WTC11 (cell line): ENCODE measurements around the gene KIAA1328. TPM values are rescaled to one million over a fixed set of nuclear protein-coding genes. Genes with fewer than 3 reads are reported as not detected.

ENCODE experiments used
- ATAC-seq: fragments of 200-7000 bp; cut with Tn5 transposase; 2 replicates; pipeline ENCODE4 v1.10.0; 2021; ENCODE audit warnings: mild to moderate bottlenecking, moderate library complexity
- CTCF ChIA-PET: fragments of 300-600 bp; sonication (Branson Sonifier 250); formaldehyde crosslinking; loops from one replicate; lab custom pipeline; 2021; ENCODE audit warnings: antibody characterized with exemption; lab: Charles Lee
- POLR2A ChIA-PET: fragments of 350-600 bp; sonication (Branson Sonifier 250); formaldehyde crosslinking; loops from one replicate; lab custom pipeline; 2021; ENCODE audit warnings: antibody characterized with exemption; lab: Charles Lee
- DNase-seq: peaks from one replicate; pipeline ENCODE4 v3.0.0; 2021; ENCODE audit warnings: low spot score
- H3K27ac Mint-ChIP-seq: 2 replicates; pipeline ENCODE4 v1.8.0; 2021; ENCODE audit warnings: mixed read lengths
- H3K27me3 Mint-ChIP-seq: 2 replicates; pipeline ENCODE4 v1.8.0; 2021; ENCODE audit warnings: low read depth, mild to moderate bottlenecking, moderate library complexity, mixed read lengths
- H3K36me3 Mint-ChIP-seq: 2 replicates; pipeline ENCODE4 v1.8.0; 2021; ENCODE audit warnings: mixed read lengths
- H3K4me1 Mint-ChIP-seq: 2 replicates; pipeline ENCODE4 v1.8.0; 2022; ENCODE audit warnings: mixed read lengths
- H3K4me3 Mint-ChIP-seq: 2 replicates; pipeline ENCODE4 v1.8.0; 2021; ENCODE audit warnings: mild to moderate bottlenecking, moderate library complexity, mixed read lengths
- H3K9me3 Mint-ChIP-seq: 2 replicates; pipeline ENCODE4 v1.8.0; 2021; ENCODE audit warnings: mixed read lengths
- FOXK1 ChIP-seq: sonication (generic); formaldehyde crosslinking; IDR thresholded peaks from 2 replicates; pipeline ENCODE4 v1.8.0; 2022; ENCODE audit warnings: mild to moderate bottlenecking, moderate library complexity, missing genetic modification reagents
- NFYB ChIP-seq: sonication (generic); formaldehyde crosslinking; conservative IDR thresholded peaks from 2 replicates; pipeline ENCODE4 v1.8.0; 2022; ENCODE audit warnings: low read depth, missing genetic modification reagents
- PRRX2 ChIP-seq: fragments of 250-450 bp; sonication (Bioruptor Pico); IDR thresholded peaks from 2 replicates; pipeline ENCODE4 v1.8.0; 2021; ENCODE audit warnings: mild to moderate bottlenecking
- TEAD4 ChIP-seq: sonication (generic); formaldehyde crosslinking; IDR thresholded peaks from 2 replicates; pipeline ENCODE4 v1.8.0; 2022; ENCODE audit warnings: mild to moderate bottlenecking, missing genetic modification reagents
- ZNF532 ChIP-seq: fragments of 250-450 bp; sonication (Bioruptor Pico); IDR thresholded peaks from 2 replicates; pipeline ENCODE4 v1.9.0; 2021; ENCODE audit warnings: mild to moderate bottlenecking, borderline replicate concordance
- ZSCAN18 ChIP-seq: fragments of 250-450 bp; sonication (Bioruptor Pico); IDR thresholded peaks from 2 replicates; pipeline ENCODE4 v2.1.2; 2022; ENCODE audit warnings: mild to moderate bottlenecking, moderate library complexity
- total RNA-seq: library from RNA; stranded (reverse); gene quantifications from 3 replicates; pipeline ENCODE4 v1.2.3, GENCODE V29; 2021
- TF ChIP-seq, protein P1 (sequence below): sonication (generic); formaldehyde crosslinking; IDR thresholded peaks from 2 replicates; pipeline ENCODE4 v1.8.0; 2022; ENCODE audit warnings: mild to moderate bottlenecking, missing genetic modification reagents
- TF ChIP-seq, protein P2 (sequence below): sonication (generic); formaldehyde crosslinking; IDR thresholded peaks from 2 replicates; pipeline ENCODE4 v1.8.0; 2023; ENCODE audit warnings: missing genetic modification reagents, mild to moderate bottlenecking, borderline replicate concordance

Gene KIAA1328
- total RNA-seq, 1 experiment from 2014 or later = 4.8 TPM

GRCh38 chr18:37238282-37239108 is 409.6 kb downstream of the KIAA1328 start:
- ChIA-PET CTCF (interaction anchor here (2.7 kb wide), 1 partner anchor 15 kb away, joined by 8 read pairs; no protein-coding TSS in a partner anchor), POLR2A (no interaction called here)
- H3K36me3 Mint-ChIP-seq = no peaks in the 10 kb centered on the region
- ATAC-seq = no peak
- no peak for TF ChIP-seq NFYB
- TF ChIP-seq FOXK1 (CRISPR knock-in tag) = no peak
- TF ChIP-seq, protein P1, sequence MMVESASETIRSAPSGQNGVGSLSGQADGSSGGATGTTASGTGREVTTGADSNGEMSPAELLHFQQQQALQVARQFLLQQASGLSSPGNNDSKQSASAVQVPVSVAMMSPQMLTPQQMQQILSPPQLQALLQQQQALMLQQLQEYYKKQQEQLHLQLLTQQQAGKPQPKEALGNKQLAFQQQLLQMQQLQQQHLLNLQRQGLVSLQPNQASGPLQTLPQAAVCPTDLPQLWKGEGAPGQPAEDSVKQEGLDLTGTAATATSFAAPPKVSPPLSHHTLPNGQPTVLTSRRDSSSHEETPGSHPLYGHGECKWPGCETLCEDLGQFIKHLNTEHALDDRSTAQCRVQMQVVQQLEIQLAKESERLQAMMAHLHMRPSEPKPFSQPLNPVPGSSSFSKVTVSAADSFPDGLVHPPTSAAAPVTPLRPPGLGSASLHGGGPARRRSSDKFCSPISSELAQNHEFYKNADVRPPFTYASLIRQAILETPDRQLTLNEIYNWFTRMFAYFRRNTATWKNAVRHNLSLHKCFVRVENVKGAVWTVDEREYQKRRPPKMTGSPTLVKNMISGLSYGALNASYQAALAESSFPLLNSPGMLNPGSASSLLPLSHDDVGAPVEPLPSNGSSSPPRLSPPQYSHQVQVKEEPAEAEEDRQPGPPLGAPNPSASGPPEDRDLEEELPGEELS = no peak
- no peak for TF ChIP-seq ZNF532 (CRISPR knock-in tag)
- no peak for TF ChIP-seq TEAD4 (CRISPR knock-in tag)
- TF ChIP-seq PRRX2 = no peak
- TF ChIP-seq, protein P2, sequence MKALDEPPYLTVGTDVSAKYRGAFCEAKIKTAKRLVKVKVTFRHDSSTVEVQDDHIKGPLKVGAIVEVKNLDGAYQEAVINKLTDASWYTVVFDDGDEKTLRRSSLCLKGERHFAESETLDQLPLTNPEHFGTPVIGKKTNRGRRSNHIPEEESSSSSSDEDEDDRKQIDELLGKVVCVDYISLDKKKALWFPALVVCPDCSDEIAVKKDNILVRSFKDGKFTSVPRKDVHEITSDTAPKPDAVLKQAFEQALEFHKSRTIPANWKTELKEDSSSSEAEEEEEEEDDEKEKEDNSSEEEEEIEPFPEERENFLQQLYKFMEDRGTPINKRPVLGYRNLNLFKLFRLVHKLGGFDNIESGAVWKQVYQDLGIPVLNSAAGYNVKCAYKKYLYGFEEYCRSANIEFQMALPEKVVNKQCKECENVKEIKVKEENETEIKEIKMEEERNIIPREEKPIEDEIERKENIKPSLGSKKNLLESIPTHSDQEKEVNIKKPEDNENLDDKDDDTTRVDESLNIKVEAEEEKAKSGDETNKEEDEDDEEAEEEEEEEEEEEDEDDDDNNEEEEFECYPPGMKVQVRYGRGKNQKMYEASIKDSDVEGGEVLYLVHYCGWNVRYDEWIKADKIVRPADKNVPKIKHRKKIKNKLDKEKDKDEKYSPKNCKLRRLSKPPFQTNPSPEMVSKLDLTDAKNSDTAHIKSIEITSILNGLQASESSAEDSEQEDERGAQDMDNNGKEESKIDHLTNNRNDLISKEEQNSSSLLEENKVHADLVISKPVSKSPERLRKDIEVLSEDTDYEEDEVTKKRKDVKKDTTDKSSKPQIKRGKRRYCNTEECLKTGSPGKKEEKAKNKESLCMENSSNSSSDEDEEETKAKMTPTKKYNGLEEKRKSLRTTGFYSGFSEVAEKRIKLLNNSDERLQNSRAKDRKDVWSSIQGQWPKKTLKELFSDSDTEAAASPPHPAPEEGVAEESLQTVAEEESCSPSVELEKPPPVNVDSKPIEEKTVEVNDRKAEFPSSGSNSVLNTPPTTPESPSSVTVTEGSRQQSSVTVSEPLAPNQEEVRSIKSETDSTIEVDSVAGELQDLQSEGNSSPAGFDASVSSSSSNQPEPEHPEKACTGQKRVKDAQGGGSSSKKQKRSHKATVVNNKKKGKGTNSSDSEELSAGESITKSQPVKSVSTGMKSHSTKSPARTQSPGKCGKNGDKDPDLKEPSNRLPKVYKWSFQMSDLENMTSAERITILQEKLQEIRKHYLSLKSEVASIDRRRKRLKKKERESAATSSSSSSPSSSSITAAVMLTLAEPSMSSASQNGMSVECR (CRISPR knock-in tag) = no peak
- H3K27ac Mint-ChIP-seq = no peak overlapping the region
- DNase-seq = no peak
- H3K9me3 Mint-ChIP-seq = no peaks in the 10 kb centered on the region
- H3K27me3 Mint-ChIP-seq = peaks cover 55% of the 10 kb centered on the region
- H3K4me1 Mint-ChIP-seq = peaks cover under 1% of the 10 kb centered on the region
- no peak overlapping the region for H3K4me3 Mint-ChIP-seq

DNA sequence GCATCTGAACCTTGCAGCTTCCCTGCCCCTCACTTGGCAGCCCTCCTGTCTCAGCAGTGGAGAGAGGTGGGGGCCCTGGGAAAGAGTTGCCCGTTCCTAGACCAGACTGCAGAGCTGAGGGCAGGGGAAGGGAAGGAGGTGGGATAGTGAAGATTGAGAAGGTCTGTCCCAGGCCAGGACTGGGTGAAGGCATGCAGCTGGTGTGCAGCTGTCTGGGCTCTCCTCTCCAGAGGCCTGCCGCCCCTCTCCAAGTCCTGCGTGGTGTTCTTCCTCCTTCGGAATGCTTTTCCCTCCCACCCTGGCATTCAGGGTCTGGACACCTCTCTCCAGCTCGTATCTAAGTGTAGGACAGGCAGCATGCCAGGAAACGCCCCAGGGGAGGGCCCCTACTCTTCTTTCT is 413.2 kb downstream of the KIAA1328 start:
- H3K4me3 Mint-ChIP-seq = no peak overlapping the region
- ChIA-PET POLR2A (no interaction called here), CTCF (interaction anchor here (0.9 to 1.2 kb wide), 2 partner anchors 11 to 35 kb away, joined by 3 to 6 read pairs; no protein-coding TSS in a partner anchor)
- ATAC-seq = no peak
- peaks cover 64% of the 10 kb centered on the region for H3K27me3 Mint-ChIP-seq
- H3K9me3 Mint-ChIP-seq = no peaks in the 10 kb centered on the region
- no peak overlapping the region for H3K27ac Mint-ChIP-seq
- DNase-seq = no peak
- no peak for TF ChIP-seq ZSCAN18 (CRISPR knock-in tag)
- TF ChIP-seq, protein P2 (CRISPR knock-in tag) = no peak
- TF ChIP-seq, protein P1 = no peak
- H3K4me1 Mint-ChIP-seq = peaks cover 11% of the 10 kb centered on the region
- H3K36me3 Mint-ChIP-seq = no peaks in the 10 kb centered on the region
